AG09309 (cell line): ENCODE data around the gene TSPAN14.
A peak's percentile ranks its signal among the peaks of the same experiment; 100 is the strongest.

Experiments used
- DNase-seq: peaks from one replicate; pipeline ENCODE4 v3.0.0-alpha.2; 2010; ENCODE audit warnings: low read depth
- H3K4me3 ChIP-seq: 2 replicates; pipeline ENCODE4 v1.5.1; 2011; ENCODE audit warnings: mild to moderate bottlenecking, low read depth, low read length, moderate library complexity; ENCODE audit not compliant: control insufficient read depth
- TF ChIP-seq, protein P1 (sequence below): IDR thresholded peaks from 2 replicates; pipeline ENCODE4 v1.5.1; 2011; ENCODE audit warnings: mild to moderate bottlenecking, low read depth, low read length, inconsistent platforms; ENCODE audit not compliant: insufficient read depth, control insufficient read depth; ENCODE audit errors: missing control alignments

The TSPAN14 gene

DNA sequence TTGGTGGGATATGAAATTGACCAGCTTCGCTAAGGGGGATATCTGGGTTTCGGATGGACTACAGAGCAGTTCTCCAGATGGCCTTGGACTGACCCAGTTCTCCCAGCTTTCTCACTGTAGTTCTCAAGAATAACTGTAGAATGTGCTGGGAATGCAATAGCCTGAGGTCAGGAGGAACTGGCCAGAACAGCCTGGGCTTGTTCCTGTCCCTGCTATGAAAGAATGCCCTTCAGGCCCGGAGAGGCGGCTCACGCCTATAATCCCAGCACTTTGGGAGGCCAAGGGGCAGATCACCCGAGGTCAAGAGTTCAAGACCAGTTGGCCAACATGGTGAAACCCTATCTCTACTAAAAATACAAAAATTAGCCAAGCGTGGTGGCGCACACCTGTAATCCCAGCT is 12.3 kb upstream of the TSPAN14 start:
- DNase-seq, result no peak
- TF ChIP-seq, protein P1, sequence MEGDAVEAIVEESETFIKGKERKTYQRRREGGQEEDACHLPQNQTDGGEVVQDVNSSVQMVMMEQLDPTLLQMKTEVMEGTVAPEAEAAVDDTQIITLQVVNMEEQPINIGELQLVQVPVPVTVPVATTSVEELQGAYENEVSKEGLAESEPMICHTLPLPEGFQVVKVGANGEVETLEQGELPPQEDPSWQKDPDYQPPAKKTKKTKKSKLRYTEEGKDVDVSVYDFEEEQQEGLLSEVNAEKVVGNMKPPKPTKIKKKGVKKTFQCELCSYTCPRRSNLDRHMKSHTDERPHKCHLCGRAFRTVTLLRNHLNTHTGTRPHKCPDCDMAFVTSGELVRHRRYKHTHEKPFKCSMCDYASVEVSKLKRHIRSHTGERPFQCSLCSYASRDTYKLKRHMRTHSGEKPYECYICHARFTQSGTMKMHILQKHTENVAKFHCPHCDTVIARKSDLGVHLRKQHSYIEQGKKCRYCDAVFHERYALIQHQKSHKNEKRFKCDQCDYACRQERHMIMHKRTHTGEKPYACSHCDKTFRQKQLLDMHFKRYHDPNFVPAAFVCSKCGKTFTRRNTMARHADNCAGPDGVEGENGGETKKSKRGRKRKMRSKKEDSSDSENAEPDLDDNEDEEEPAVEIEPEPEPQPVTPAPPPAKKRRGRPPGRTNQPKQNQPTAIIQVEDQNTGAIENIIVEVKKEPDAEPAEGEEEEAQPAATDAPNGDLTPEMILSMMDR, result no peak
- H3K4me3 ChIP-seq, result no peak overlapping the region

DNA sequence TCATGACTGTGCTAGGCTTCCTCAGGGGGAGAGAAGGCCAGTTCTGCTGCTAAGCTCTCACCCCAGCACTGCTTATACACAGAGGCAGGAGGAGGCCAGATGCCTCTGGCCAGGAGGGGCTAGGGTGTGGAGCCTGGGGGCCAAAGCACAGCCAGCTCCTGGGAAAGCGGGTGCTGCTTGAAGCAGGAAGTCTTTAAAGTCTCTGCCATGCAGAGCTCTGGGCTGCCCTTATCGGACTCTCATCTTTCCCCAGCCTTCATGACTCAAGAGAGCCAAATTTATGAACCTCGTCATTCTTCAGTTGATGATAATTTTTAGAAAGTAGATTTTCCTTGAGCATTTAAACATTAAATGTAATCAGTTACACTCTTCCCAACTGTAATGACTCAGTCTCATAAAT is 11.2 kb upstream of the TSPAN14 start:
- H3K4me3 ChIP-seq, result no peak overlapping the region
- DNase-seq, result no peak
- TF ChIP-seq, protein P1, result no peak

DNA sequence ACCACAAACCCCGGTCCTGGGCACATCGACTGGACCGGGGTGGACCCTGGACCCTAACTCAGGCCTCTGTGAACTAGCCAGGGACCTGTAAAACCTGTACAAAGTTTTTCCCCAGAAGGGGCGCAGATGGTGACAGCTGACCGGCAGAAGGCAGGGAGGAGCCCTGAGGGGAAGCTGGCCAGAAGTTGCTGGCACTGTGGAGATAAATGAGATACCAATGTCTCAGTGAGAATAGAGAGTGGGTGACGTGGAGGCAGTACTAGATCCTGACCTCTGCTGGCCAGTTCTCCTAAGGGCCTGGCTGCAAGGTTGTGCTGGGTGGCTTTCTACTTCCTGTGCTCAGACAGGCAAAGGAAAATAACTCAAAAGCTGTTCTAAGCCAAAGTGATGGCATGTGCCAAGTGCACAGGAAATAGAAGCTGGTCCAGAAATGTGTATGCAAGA is 10.6 kb upstream of the TSPAN14 start:
- TF ChIP-seq, protein P1, result peak; percentile 39
- no peak for DNase-seq
- H3K4me3 ChIP-seq, result no peak overlapping the region

DNA sequence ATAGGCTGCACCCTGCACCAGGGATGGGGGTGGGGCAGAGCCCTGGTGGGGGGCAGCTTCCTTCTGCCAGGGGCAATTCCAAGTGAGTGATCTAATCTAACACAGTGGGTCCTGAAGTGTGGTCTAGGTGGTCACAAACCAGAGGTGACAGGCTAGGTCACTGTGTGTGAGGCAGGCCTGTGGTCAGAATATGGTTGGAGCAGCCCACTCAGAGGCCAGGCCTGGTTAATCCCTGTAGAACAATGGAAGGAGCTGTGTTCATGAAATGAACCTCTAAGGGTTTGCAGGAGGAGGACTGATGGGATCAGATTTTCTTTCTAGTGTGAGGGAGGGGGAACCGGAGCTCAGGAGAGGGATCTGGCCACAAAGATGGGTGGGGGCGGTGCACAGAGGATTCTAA is 10.0 kb upstream of the TSPAN14 start:
- no peak overlapping the region for H3K4me3 ChIP-seq
- TF ChIP-seq, protein P1, result no peak
- no peak for DNase-seq

DNA sequence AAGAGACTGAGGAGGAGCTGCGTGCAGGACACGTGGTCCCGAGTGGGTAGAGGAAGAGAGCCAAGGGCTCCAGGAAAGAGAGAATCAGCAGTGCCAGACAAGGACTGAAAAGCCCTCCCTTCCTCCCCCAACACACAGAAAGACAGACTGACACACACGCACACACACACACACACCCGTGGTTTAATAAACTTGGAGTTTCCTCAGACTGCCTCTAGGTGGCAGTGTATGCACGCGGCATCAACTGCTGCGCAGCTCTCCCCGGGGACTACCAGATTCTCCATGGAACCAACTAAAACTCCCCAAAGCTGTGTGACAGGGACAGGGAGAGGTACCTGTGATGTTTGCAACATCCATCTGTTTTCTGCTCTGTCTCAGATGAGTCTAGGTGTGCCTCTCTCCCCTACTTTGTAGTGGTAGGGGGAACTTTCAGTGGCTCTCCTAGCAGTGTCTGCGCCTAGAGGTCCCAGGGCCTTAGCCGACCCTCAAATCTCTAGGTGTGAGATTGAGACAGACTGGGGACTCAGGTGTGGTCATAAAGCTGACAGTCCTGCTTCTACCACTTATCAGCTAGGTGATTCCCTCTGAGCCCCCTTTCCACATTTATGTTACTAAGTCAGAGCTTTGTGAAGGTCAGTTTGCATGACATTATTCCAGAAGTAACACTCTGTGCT is 9.3 kb upstream of the TSPAN14 start:
- H3K4me3 ChIP-seq, result no peak overlapping the region
- DNase-seq, result peak; percentile 60
- TF ChIP-seq, protein P1, result peak; percentile 94

DNA sequence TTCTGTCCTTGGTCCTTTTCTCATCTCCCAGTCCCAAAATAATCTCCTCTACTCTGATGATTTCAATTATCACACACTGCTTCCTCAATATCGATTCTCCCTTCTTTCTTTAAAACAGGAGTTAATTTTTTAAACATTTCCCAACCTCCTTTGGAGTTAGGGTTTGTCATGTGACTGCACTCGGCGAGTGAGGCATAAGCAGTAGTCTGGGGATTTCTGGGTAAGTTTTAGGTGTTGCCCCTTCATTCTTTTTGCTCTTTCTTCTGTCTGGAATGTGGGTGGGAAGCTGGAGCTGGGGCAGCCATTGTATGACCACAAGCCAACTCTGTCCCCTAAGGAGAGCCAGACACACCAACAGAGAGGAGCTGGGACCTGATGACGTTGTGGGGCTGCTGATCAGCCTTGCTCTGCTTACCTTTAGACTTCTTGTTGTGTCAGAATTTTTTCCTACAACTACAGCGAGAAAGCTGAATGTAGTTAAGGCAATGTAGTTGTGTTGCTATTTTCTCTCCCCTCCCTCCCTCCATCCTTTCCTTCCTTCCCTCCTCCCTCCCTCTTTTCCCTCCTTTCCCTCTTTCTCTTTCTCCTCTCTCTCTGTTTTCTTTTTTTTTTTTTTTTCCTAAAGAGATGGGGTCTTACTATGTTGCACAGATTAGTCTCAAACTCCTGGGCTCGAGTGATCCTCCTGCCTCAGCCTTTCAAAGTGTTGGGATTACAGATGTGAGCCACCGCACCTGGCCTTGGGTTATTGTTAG is 6.5 kb upstream of the TSPAN14 start:
- DNase-seq, result no peak
- H3K4me3 ChIP-seq, result no peak overlapping the region
- TF ChIP-seq, protein P1, result no peak
